Testis (tissue), 2 donors: ENCODE measurements around the gene RASA2.

Experiments used
- POLR2A ChIP-seq: fragments of 450-650 bp; IDR thresholded peaks from one replicate; pipeline ENCODE4 v1.6.1; 2017; ENCODE audit warnings: antibody characterized with exemption, mild to moderate bottlenecking, moderate library complexity
- TF ChIP-seq, protein P1 (sequence below), 3 experiments: fragments of 450-650 bp in 2 of 3; fragments of 200-600 bp in 1 of 3; sonication (generic) in 1 of 3; IDR thresholded peaks; one replicate each; pipeline ENCODE4 v1.5.1; 2016 to 2019; ENCODE audit warnings: antibody characterized with exemption in 3 of 3, mild to moderate bottlenecking in 2 of 3, moderate library complexity in 1 of 3

DNA sequence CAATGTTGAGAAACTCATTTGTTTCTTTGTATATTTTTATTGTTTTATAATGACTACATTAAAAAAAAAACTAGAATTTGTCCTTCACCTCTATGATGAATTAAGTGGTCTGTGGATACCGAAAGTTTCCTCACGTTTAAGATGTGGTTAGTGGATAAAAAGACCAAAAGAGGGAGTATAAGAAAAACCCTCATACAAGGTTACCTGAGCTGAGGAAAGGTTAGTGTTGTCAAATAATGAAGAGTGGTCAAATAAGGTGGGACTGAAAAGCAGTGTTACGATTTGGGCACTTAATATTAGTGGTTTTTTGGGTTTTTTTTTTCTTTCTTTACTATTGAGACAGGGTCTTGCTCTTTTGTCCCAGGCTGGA, 21.2 kb downstream of the RASA2 start:
- TF ChIP-seq, protein P1, sequence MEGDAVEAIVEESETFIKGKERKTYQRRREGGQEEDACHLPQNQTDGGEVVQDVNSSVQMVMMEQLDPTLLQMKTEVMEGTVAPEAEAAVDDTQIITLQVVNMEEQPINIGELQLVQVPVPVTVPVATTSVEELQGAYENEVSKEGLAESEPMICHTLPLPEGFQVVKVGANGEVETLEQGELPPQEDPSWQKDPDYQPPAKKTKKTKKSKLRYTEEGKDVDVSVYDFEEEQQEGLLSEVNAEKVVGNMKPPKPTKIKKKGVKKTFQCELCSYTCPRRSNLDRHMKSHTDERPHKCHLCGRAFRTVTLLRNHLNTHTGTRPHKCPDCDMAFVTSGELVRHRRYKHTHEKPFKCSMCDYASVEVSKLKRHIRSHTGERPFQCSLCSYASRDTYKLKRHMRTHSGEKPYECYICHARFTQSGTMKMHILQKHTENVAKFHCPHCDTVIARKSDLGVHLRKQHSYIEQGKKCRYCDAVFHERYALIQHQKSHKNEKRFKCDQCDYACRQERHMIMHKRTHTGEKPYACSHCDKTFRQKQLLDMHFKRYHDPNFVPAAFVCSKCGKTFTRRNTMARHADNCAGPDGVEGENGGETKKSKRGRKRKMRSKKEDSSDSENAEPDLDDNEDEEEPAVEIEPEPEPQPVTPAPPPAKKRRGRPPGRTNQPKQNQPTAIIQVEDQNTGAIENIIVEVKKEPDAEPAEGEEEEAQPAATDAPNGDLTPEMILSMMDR (IDR thresholded peaks at IDR 0.05) = no peak
- no peak for TF ChIP-seq POLR2A
